ENCODE results near the gene MCM9.

MCM9 gene

DNA sequence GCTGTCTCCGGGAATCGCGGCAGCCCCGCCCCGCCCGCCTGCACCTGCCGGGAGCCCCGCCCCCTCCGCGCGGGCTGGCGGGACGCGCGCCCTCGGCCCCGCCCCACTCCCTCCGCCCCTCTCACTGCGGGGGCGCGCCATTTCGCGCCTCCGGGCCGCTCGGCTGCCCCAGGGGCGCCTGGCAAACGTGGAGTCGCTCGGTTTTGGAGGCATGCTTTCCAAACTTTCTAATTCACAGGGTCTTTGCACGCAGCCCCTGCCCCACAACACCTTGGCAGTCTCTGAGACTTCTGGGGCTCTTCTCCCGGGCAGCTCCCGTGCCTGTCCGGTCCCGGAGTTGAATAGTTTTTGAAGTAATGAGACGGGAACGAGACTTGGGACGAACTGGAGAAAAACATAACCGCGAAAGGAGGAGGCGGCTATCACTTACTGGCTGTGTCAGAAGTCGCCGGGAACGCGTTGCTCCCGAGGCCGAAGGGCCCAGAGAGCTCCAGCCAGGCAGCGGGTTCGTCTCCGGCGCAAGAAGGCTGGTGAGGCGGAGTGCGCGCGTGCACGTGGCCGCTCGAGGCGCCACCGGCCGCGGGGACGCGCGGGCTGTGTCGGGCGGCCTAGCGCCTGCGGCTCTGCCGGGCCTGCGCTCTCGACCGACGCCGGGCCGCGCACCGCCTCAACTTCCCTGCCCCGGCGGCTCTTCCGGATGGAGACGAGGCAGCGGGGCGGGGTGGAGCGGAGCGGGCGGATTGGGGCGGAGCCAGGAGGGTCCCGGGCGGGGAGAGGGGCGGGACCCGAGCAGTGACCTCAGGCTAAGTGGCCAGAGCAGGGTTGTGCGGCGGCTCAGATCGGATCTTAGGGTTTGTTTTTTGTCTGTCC is at the start of gene MCM9:
TSS of gene MCM9 (minus strand) at position 699 of the 870 bp plus-strand sequence. CDS start 3,436 bp downstream, outside the sequence.
- DNase-seq: peak; percentile 76

DNA sequence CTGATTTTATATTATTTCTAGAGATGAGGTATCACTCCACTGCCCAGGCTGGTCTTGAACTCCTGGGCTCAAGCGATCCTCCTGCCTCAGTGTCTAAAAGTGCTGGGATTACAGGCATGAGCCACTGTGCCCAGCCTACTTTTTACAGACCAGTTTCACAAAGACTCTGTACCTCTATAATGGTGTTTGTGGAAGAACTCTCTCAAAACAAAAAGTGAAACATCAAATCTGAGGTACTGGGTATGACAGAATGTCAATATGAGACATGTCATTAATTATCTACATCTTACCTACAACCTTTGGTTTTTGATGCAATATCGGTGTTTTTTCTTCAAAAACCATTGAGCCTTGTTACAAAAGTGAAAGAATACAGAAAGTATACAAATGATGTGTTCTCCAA is 49.4 kb upstream of the MCM9 start:
- DNase-seq: no peak

DNA sequence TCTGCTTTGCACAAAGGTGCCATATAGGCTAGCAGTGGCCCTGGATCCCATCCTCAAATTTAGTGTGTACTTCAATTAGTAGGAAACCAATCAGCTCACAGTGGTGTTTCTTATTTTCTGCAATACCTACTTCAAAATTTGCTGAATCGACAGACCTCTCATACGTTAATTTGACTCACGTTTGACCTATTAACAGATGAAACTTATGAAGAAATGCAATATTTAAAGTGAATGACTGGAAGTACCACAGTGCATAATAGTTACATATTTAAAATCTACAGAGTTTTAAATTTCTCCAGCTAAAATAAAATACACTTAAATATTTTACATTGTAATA is 47.6 kb upstream of the MCM9 start:
- no peak for DNase-seq

DNA sequence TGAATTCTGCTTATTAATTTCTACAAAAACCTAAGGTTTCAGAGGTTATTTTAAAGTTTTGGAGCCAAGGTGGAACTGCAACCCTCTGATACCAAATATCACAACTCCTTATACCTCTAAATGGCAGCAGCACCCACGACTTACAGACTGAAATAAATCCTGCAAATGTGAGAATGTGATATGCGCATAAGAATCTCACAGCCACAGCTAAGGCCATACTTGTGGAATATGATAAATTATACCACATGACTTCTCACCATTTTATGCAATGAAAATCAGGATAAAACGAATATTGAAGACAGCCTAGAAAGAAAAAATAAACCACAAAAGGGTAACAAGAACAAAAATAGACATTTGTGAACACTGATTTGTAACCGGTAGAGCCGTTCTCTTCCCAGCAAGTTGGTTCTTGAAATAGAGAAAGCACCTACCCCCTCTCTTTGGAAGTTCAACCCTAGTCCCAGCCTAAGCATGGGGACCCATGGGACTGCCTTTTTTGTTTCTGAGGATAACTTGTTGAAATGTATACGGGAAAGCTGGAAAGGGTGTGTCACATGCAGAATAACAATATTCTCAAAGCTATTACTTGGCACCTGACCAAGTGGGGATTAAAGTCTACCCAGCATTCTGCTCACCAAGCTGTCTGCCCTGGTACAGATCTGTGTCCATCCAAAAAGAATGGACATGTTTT is 47.1 kb upstream of the MCM9 start:
- no peak for DNase-seq

DNA sequence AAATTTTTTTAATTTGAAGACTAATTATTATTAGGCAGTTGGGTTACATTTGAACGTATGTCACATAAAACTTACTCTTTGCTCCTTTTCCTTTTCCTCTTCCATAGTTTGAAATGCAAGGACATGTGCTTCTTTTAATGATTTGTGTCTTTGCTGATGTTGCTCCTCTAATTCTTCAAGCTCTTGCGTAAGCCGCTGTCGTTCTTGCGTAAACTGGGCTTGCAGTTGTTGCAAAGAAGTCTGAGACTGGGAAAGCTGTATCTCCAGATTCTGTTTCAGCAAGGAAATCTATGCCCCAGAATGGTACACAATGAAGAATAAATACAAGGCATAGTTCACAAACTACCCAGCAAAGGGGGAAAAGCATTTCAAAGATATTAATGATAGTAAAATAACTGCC is 45.1 kb upstream of the MCM9 start:
- no peak for DNase-seq

DNA sequence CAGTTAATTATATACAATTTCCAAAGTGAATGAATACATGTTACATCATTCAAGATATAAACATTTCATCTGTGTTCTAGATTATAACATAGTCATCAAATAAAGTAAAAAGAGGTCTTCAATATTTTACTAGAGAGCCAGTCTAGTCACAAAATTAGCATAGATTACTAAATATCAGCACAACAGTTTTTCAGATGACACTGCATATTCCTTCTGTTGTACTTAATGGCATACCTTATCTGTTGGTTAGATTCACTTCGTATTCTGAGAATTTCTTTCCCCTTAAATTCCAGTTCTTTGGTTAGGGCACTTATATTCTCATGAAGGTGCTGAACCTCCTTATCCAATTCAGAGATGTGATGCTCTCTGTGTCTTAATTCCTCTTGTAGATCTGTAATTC is 39.8 kb upstream of the MCM9 start:
- no peak for DNase-seq

DNA sequence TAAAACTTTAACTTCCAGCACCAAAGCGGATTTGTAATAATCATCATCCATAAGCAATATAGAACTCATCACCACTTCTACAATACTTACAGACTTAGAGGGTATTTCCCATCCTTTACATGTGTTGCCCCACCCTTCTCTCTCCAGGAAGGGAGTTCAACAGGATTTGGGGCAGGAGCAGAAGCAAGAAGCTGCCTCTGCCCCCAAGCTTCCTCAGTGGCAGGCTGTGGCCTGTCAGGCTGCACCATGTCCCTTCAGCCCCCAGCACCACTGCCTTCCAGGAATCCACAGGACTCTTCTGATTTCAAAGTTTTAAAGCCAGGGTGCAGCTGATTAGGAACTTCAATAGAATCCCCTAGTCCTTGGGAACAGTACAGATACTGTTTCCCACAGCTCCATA is 36.7 kb upstream of the MCM9 start:
- DNase-seq: no peak

DNA sequence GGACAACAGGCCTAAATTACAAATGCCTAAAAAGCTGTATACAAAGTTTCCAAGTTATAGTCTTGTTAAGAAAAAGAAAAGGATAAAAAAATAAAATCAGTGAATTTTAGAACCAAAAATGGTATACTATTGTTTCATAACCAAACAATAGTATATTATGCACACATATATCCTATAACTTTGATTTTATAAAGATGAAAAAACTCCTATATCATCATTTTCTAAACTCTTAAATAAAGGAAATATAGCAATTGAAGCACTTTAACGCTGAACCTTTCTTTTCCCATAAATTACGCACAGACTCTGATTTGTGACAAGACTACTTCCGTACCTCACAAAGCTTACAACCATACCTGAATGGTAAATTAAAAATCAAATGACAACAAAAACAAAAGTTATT is 35.9 kb upstream of the MCM9 start:
- no peak for DNase-seq

DNA sequence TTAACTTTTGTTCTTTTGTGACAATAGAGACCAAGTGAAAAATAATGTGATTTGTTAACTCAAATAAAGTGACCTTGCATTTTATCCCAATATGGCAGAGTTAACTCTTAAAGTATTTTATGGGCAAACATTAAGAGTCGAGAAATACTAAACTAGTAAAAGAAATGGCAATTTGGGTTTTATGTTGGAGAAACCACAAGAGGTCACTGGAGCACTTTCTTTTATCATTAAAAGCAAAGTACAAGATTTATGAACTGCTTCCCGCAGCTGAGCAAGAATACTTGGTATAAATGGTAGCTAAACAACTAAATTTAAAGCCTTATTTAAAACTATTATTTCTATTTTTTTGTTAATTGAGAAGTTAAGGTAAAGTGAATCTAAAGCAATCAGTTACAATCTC is 33.5 kb upstream of the MCM9 start:
- no peak for DNase-seq

DNA sequence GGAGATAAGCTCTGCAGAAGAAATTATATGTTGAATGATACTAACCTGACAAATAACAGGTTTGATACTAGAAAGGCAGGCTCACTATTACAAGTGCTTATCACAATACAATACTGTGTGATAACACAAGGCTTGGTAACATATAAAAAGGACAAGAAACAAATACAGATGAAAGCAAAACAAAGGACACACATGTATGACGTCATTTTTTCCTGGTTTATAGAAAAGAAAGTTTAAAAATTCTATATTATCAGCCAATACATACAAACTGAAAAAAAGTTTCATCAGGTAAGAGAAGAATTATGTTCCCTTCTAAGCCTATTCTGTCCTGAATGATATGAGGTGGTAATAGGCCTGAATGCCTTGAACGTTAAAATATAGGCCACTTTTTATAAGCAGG is 32.3 kb upstream of the MCM9 start:
- DNase-seq: no peak

DNA sequence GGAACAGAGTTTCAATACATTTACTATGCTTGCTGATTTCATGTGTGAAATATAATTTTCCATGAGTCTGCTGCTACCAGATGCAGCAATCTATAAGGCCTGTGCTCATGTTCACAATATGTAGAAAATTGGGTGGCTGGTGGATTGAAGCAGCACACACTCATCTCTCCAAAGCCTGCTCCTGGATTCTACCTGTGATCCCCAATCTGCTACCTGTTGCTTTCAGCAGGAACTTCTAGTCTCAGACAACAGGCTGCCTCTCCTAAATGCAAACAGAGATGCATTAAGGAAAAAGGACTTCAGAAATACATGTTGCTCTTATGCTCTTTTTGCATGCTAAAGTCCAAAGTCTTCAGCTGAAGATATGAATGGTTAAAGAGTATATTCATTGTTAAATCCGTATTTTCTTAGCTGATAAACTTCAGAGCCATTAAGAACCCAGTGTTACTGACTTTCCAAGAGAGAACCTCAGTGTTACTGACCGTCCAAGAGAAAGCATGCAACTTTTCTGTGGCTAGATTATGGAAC is 30.9 kb upstream of the MCM9 start:
- DNase-seq: no peak

DNA sequence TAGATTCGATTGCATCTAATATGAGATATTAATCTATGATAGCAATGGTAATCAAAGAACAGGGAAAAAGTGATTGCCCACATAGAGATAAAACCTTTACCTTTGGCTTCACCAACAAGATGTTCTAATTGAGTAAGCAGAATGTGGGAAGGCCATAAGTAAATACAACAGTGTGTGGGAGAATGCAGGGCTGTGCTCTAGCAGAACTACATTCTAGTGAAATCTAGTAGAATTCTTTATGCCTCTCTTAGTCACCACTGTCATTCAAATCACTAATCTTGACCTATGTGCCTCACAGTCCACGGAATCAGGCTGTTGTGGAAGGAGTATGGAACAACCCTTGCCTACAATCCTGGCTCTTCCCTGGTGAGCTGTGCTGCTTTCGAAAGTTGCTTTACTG is 30.4 kb upstream of the MCM9 start:
- no peak for DNase-seq

DNA sequence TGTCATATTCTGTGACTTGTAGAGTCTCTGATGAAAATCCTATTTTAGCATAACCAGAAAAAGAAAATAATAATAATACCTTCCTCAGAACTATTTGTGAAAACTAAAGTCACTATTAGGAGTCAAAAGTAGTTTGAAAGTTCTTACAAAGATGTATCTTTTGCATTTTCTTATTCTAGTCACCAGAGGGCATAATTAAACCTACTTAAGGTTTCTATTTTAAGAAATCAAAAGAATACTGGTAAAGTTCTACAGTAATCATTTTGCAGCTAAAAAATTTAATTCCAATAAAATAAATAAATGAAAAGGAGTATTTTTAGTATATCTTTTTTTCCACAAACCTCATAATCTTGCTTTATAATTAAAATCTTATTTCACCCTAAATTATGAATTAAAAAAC is 28.0 kb upstream of the MCM9 start:
- no peak for DNase-seq

DNA sequence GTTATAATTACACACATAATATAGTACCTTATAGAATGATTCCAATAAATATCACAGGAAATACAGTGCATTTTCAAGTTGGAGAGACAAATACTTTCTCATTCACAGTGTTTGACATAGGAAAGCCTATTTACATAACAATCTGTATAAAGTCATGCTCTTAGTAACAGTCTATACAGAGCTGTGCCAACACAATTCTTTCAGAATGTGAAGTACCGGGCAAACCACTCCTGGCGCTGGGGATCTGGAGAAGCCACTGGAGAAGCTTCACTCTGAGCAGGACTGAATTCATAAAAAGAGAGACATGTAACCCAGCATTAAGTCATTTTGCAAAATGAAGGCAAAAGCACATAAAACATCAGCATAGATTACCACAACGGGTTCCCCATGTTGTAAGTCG is 24.9 kb upstream of the MCM9 start:
- DNase-seq: no peak

DNA sequence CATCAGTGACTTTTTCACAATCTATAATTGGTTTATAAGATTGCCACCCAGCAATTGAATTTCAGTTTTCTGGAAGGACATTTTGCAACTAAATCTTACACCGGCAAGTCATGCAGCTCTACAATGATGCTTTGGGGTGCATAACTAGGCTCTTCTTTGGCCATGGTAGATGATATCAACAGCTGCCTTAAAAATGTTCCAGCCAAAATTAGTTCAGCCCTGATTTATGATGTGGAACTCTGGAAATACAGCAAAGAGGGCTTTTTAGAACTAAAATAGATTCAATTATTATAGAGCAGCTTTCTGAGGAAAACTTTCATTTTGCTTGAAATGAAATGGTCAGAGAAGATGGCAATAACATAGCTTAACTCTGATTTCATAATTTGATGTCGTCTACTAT is 18.4 kb upstream of the MCM9 start:
- DNase-seq: no peak

DNA sequence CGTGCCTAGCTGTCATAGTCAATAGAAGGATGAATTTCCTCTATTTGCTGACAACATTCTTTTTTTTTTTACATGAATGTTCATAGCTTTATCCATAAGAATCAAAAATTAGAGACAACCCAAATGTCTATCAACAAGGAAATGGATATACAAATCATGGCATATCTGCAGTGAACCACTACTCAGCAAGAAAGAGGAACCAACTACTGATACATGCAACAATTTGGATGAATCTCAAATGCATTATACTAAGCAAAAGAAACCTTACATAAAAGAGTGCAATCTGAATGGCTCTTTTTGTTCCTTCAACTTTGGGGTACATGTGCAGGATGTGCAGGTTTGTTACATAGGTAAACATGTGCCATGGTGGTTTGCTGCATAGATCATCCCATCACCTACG is 17.7 kb upstream of the MCM9 start:
- DNase-seq: no peak

DNA sequence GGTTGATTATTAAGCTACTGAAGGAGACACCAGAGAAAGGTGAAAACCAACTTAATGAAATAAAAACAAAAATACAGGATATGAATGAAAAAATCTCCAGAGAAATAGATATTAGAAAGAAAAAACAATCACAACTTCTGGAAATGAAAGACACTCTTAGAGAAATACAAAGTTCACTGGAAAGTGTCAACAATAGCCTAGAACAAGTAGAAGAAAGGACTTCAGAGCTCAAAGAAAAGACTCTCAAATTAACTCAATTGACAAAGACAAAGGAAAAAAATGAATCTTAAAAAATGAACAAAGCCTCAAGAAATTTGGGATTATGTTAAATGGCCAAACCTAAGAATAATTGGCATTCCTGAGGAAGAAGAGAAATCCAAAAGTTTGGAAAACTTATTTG is 10.3 kb upstream of the MCM9 start:
- DNase-seq: no peak

DNA sequence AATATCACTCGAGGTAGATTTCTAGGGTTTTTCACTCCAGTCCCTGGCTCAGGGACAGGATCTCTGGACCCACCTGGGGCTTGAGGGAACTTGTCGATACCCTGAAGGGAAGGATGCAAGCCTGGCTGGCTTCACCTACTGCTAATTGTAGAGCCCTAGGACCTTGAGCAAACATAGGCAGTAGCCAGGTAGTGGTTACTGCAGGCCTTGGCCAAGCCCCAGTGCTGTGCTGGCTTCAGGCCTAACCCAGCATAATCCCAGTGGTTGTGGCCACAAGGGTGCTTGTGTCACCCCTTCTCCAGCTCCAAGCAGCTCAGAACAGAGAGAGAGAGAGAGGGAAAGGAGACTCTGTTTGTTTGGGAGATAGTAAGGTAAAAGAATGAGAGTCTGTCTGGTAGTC is 5.8 kb upstream of the MCM9 start:
- DNase-seq: no peak

DNA sequence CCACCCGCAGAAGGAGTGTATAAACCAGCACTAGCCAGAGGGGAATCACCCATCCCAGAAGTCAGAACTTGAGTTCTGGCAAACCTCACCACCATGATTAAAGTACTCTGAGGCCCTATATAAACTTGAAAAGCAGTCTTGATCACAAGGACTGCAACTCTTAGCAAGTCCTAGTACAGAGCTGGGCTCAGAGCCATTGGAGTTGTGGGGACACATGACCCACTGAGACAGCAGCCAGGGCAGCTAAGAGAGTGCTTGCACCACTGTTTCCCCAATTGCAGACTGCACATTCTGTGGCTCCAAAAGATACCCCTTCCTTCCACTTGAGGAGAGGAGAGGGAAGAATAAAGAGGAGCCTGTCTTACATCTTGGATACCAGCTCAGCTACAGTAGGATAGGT is 4.7 kb upstream of the MCM9 start:
- DNase-seq: no peak

DNA sequence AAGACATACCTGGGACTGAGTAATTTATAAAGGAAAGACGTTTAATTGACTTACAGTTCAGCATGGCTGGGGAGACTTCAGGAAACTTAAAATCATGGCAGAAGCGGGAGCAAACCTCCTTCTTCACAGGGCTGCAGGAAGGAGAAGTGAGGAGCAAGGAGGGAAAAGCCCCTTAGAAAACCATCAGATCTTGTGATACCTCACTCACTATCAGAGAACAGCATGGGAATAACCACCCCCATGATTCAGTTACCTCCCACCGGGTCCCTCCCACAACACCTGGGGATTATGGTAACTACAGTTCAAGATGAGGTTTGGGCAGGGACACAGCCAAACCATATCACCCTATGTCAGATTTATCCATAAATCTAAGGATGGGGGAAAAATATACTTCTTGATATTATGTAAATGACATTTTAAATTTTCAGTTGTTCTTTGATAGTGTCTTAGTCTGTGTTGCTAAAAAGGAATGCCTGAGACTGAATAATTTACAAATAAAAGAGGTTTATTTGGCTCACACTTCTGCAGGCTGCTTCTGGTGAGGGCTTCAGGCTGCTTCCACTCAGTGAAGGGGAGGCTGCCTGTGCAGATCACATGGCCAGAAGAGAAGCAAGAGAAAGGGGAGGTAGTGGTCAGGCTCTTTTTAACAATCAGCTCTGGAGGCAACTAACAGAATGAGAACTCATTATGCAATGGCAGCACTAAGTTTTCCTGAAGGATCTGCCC is 1.2 kb upstream of the MCM9 start:
- DNase-seq: no peak

DNA sequence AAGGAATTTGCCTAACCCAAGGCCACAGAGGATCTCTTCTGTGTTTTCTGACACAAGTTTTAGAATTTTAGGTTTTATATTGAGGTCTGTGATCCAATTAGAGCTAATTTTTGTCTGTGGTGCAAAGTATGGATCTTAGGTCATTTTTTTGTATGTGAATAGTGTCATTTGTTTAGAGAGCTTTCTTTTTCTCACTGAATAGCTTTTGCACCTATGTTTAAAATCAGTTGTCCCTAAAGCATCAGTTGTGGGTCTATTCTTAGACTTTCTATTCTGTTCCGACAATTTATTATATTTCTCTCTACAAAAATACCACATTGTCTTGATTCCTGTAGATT is 341 bp upstream of the MCM9 start:
- DNase-seq: no peak

DNA sequence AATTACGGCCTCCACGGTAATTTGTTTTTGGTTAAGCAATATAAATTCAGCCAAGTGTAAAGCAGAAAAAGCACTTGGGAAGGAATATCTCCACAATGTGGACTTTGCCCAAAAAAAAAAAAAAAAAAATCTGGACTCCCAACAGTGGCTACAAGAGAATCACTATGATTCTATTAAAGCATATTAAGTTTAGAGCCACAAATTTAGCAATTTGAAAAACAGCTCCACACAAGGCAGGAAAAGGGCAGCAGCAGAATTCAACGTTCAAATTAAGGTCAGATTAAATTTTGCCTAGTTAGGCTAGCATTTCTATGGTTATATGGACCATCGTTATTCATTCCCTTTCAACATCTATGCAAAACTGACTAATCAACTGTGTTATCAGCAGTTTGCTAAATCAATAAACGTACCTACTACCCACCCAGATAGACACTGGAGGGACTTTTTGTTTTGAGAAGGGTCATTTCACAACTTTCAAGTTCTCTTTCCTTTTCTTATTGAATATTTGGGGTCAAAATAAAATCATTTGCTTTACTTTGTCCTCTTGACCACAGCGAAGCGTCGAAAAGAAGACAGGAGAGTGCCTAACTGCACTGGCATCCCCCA is 1.0 kb downstream of the MCM9 start:
- DNase-seq: no peak

DNA sequence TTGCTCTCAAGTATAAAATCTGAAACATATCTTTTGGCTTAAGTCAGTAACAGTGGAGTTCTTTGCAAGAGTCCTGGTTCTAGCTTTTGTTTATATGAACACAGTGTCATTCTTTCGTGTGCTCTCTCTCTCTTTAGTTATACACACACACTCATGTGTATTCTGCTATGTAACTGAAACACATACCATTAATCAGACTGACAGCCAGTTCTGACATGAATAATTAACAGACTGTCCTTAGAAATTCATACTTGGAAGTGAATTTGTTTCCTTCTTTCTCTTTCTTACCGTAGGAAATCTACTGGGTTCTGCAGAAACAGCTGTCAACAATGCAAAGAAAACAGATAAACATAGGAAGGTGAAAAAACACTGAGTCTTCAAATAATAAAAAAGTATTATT is 2.5 kb downstream of the MCM9 start:
- no peak for DNase-seq

DNA sequence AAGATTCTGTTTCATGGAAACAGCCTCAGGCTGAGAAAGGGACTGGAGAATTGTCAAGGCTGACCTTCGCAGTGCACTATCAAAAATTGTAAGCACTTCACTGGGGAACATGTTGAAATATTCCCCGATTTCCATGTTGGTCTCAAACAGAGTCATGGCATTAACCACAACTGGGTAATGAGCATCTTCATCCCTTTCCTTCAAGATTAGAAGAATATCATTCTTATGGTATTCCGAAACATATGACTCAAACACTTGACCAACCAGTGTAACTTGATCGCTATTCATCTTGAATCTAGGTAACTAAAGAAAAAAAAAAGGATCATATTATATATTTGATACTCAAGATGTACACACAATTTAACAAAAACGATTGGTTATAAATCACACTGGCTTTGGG is 3.5 kb downstream of the MCM9 start:
- DNase-seq: no peak

Data from NCI-H1092 treated with DMSO at 0.1 percent for 48 hours (cell line).